ENCODE data around the gene ANKRD18B. TPM values are rescaled to one million over a fixed set of nuclear protein-coding genes. Genes with fewer than 3 reads are reported as not detected.
"Not testable (repeated sequence)": the region's sequence is repeated elsewhere in the genome, so short reads cannot be mapped to it uniquely, and the experiment has no call there.

ANKRD18B gene
- total RNA-seq, 1 experiment from 2014 or later, result 9.1 TPM

- H4K91ac ChIP-seq (ENCODE audit: insufficient read length, low read depth, low read length); H3K27me3 Mint-ChIP-seq (ENCODE audit: low read depth); H3K23ac ChIP-seq (ENCODE audit: insufficient read length, low read depth, low read length); H2BK120ac ChIP-seq (ENCODE audit: low read depth, low read length, poor library complexity, severe bottlenecking); H3T11ph ChIP-seq (ENCODE audit: low read length); H4K8ac ChIP-seq (replicated peaks; ENCODE audit: insufficient read length, low read depth, low read length); DNase-seq; H3K4me1 ChIP-seq (ENCODE audit: insufficient read depth, low read length); H3K9ac ChIP-seq (ENCODE audit: extremely low read depth, insufficient read length, low read length); H3K79me1 ChIP-seq (ENCODE audit: insufficient read depth, low read depth, low read length, poor library complexity, severe bottlenecking); H3K27ac ChIP-seq (ENCODE audit: insufficient read length, low read depth, low read length); H3K4me3 Mint-ChIP-seq; H3K14ac ChIP-seq (ENCODE audit: insufficient read depth, low read length); H3K27ac Mint-ChIP-seq; H3K79me2 ChIP-seq (ENCODE audit: insufficient read depth, low read length); H3K27me3 ChIP-seq (ENCODE audit: insufficient read depth, low read length); H3K36me3 Mint-ChIP-seq (ENCODE audit: insufficient read depth in 1 of 3, low read depth in 3 of 3); H2BK15ac ChIP-seq (ENCODE audit: low read depth, low read length); H3K4me1 Mint-ChIP-seq; H2BK20ac ChIP-seq (ENCODE audit: low read depth, low read length, poor library complexity, severe bottlenecking); H3K4ac ChIP-seq (ENCODE audit: low read depth, low read length); H3K18ac ChIP-seq (ENCODE audit: insufficient read length, low read depth, low read length); H3K23me2 ChIP-seq (ENCODE audit: insufficient read length, low read depth, low read length, poor library complexity, severe bottlenecking); H3K9me3 Mint-ChIP-seq; H2AK5ac ChIP-seq (ENCODE audit: insufficient read length, low read length); H4K5ac ChIP-seq (ENCODE audit: insufficient read length, low read depth, low read length); H3K4me2 ChIP-seq (ENCODE audit: insufficient read depth, insufficient read length, low read length); H3K9me3 ChIP-seq (ENCODE audit: control insufficient read depth, low read depth, low read length); H4K20me1 ChIP-seq (ENCODE audit: control insufficient read depth, insufficient read depth, insufficient read length); H2BK5ac ChIP-seq (ENCODE audit: insufficient read length, low read length); H3K56ac ChIP-seq (ENCODE audit: insufficient read length, low read depth, low read length); H2BK12ac ChIP-seq (ENCODE audit: insufficient read length, low read depth, low read length); H2AFZ ChIP-seq (ENCODE audit: low read length): not testable (repeated sequence)
- WGBS (ENCODE audit: extremely low coverage, insufficient read length, low lambda C conversion rate), result no CpG with 5 or more reads among the region's 3 CpGs
Observed at GRCh38 chr9:33597386-33597785, 73.3 kb downstream of the ANKRD18B start.

Data from H9 (cell line).